Osteocyte (in vitro differentiated cells): ENCODE measurements around the gene ZNF423. TPM values are rescaled to one million over a fixed set of nuclear protein-coding genes. Genes with fewer than 3 reads are reported as not detected.

Source experiments
- DNase-seq: peaks from one replicate; pipeline ENCODE4 v3.0.0; 2021; ENCODE audit warnings: mixed read lengths; ENCODE audit not compliant: unreplicated experiment; ENCODE audit errors: extremely low spot score
- H3K27ac Mint-ChIP-seq: one replicate; pipeline ENCODE4 v1.8.0; 2021; ENCODE audit warnings: mild to moderate bottlenecking, mixed read lengths; ENCODE audit not compliant: unreplicated experiment
- H3K27me3 Mint-ChIP-seq: one replicate; pipeline ENCODE4 v1.8.0; 2021; ENCODE audit warnings: mixed read lengths; ENCODE audit not compliant: unreplicated experiment
- H3K36me3 Mint-ChIP-seq: one replicate; pipeline ENCODE4 v1.8.0; 2021; ENCODE audit warnings: mixed read lengths; ENCODE audit not compliant: unreplicated experiment
- H3K4me1 Mint-ChIP-seq: one replicate; pipeline ENCODE4 v1.8.0; 2021; ENCODE audit warnings: mixed read lengths; ENCODE audit not compliant: unreplicated experiment
- H3K4me3 Mint-ChIP-seq: one replicate; pipeline ENCODE4 v1.8.0; 2021; ENCODE audit warnings: mild to moderate bottlenecking, moderate library complexity, mixed read lengths; ENCODE audit not compliant: unreplicated experiment
- H3K9me3 Mint-ChIP-seq: one replicate; pipeline ENCODE4 v1.8.0; 2021; ENCODE audit warnings: mixed read lengths; ENCODE audit not compliant: unreplicated experiment
- CTCF ChIP-seq: fragments of 200-600 bp; sonication (generic); IDR thresholded peaks from 2 replicates; pipeline ENCODE4 v1.5.0; 2021; ENCODE audit warnings: antibody characterized with exemption, mild to moderate bottlenecking, moderate library complexity
- total RNA-seq: library from RNA; stranded (reverse); gene quantifications from 2 replicates; pipeline ENCODE4 v1.2.1, GENCODE V29; 2021

The ZNF423 gene
- total RNA-seq, 1 donor from 2014 or later: 25.1 TPM

GRCh38 chr16:49482690-49483089, 373.2 kb downstream of the ZNF423 start:
- Mint-ChIP-seq H3K27ac (no peak overlapping the region), H3K36me3 (no peaks in the 10 kb centered on the region), H3K4me3 (no peak overlapping the region), H3K4me1 (peaks cover 1% of the 10 kb centered on the region), H3K9me3 (no peaks in the 10 kb centered on the region), H3K27me3 (peaks cover 52% of the 10 kb centered on the region)
- TF ChIP-seq CTCF: no peak
- DNase-seq: no peak

- H3K27me3 Mint-ChIP-seq: peaks cover 45% of the 10 kb centered on the region
- H3K27ac Mint-ChIP-seq: no peak overlapping the region
- H3K36me3 Mint-ChIP-seq: no peaks in the 10 kb centered on the region
- H3K4me3 Mint-ChIP-seq: no peak overlapping the region
- H3K9me3 Mint-ChIP-seq: no peaks in the 10 kb centered on the region
- no peak for TF ChIP-seq CTCF
- no peak for DNase-seq
- peaks cover 1% of the 10 kb centered on the region for H3K4me1 Mint-ChIP-seq
Measured at GRCh38 chr16:49478616-49479015, 377.3 kb downstream of the ZNF423 start.

DNA sequence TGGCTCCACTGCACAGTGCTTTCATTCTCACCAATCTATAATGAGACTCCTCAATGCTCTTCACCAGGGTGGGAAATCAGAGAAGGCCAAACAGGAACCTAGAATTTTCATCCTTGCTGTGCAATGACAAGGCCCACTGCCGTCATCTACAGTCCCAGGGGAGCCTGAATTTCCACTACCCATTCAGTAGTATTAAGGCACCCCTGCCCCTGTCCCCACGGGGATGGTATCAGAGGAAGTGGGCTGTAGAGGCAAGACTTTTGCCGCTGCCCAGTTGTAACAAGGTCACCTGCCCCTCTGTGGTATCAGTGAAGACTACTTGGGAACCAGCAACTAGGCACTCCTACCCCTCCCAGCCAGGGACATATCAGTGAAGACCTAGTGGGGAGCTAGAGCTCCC, 377.8 kb downstream of the ZNF423 start:
- H3K9me3 Mint-ChIP-seq: no peaks in the 10 kb centered on the region
- peaks cover 40% of the 10 kb centered on the region for H3K27me3 Mint-ChIP-seq
- H3K36me3 Mint-ChIP-seq: no peaks in the 10 kb centered on the region
- no peak for DNase-seq
- TF ChIP-seq CTCF: no peak
- no peak overlapping the region for H3K27ac Mint-ChIP-seq
- H3K4me1 Mint-ChIP-seq: peaks cover 1% of the 10 kb centered on the region
- no peak overlapping the region for H3K4me3 Mint-ChIP-seq

- Mint-ChIP-seq H3K27ac (no peak overlapping the region), H3K27me3 (peaks cover 35% of the 10 kb centered on the region), H3K9me3 (no peaks in the 10 kb centered on the region), H3K4me3 (no peak overlapping the region), H3K4me1 (peaks cover 1% of the 10 kb centered on the region), H3K36me3 (no peaks in the 10 kb centered on the region)
- no peak for TF ChIP-seq CTCF
- DNase-seq: no peak
Measured at GRCh38 chr16:49477250-49477895, 378.5 kb downstream of the ZNF423 start.

DNA sequence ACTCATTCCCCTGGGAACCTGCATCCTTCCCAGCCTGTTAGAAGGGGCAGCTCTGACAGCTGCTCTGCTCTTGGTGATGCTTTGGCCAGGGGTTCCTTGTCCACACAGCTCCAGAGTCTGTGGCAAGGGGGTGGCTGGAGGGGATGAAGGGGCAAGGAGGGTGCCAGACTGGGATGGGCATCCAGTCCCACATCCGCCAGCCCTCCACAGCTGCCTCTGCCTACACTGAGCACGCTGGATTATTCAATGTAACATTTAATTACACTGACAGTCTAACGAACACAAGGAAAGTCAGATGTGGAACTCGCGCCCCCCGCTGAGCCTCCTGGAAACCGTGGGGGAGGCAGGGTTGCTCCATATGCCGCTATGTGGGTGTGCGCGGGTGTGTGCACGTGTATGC, 381.2 kb downstream of the ZNF423 start:
- H3K4me3 Mint-ChIP-seq: no peak overlapping the region
- no peak for TF ChIP-seq CTCF
- no peak for DNase-seq
- no peaks in the 10 kb centered on the region for H3K36me3 Mint-ChIP-seq
- no peaks in the 10 kb centered on the region for H3K9me3 Mint-ChIP-seq
- peaks cover 29% of the 10 kb centered on the region for H3K27me3 Mint-ChIP-seq
- H3K4me1 Mint-ChIP-seq: peaks cover 3% of the 10 kb centered on the region
- H3K27ac Mint-ChIP-seq: no peak overlapping the region
